ENCODE measurements around the gene DNAH1. TPM values are rescaled to one million over a fixed set of nuclear protein-coding genes. Genes with fewer than 3 reads are reported as not detected.

DNAH1 gene
- total and polyA plus RNA-seq, 2 of the 13 experiments (the other 11 are each of a cell fraction or from before 2014, with no cell fraction given) = 0.64 to 3.5 TPM

- TF ChIP-seq SOX13 (IDR thresholded peaks at IDR 0.05) (no peak), SOX13 (CRISPR knock-in tag; conservative IDR thresholded peaks at IDR 0.05 in 1 of 2, IDR thresholded peaks at IDR 0.05 in 1 of 2) (no peak; a peak in 1 of 4 replicates), ZNF607 (CRISPR knock-in tag; IDR thresholded peaks at IDR 0.05; ENCODE audit: borderline replicate concordance) (peak; percentile 82; the same call in 1 of the 2 replicates), ZSCAN30 (CRISPR knock-in tag; IDR thresholded peaks at IDR 0.05) (no peak), SRF (IDR thresholded peaks at IDR 0.05; ENCODE audit: low read depth, low read length) (no peak), ZNF235 (CRISPR knock-in tag; IDR thresholded peaks at IDR 0.05; ENCODE audit: borderline replicate concordance) (no peak), ZNF3 (CRISPR knock-in tag; IDR thresholded peaks at IDR 0.05) (no peak), MBNL3 (CRISPR knock-in tag; conservative IDR thresholded peaks at IDR 0.05) (no peak), RAD21 (CRISPR knock-in tag; IDR thresholded peaks at IDR 0.05) (peak; percentile 9; the same call in 1 of the 2 replicates), ZFYVE20 (CRISPR knock-in tag; IDR thresholded peaks at IDR 0.05; ENCODE audit: borderline replicate concordance, low read depth) (no peak), NR1H2 (CRISPR knock-in tag; IDR thresholded peaks at IDR 0.05; ENCODE audit: borderline replicate concordance, low read depth) (no peak), ASH2L (IDR thresholded peaks at IDR 0.05; ENCODE audit: insufficient read length, low read depth, low read length) (peak; percentile 45), ZNF143 (CRISPR knock-in tag; IDR thresholded peaks at IDR 0.05) (peak; percentile 88), TAF15 (IDR thresholded peaks at IDR 0.05; ENCODE audit: low read depth, low read length, poor library complexity, severe bottlenecking) (no peak), NR3C1 (CRISPR knock-in tag; IDR thresholded peaks at IDR 0.05) (no peak), DZIP1 (CRISPR knock-in tag; IDR thresholded peaks at IDR 0.05) (0 out of 2 replicates have a peak, but pooled peaks have one; percentile 65), RFXANK (CRISPR knock-in tag; IDR thresholded peaks at IDR 0.05) (0 out of 2 replicates have a peak, but pooled peaks have one; percentile 22), PAF1 (CRISPR knock-in tag; IDR thresholded peaks at IDR 0.05) (no peak), SIX1 (CRISPR knock-in tag; IDR thresholded peaks at IDR 0.05; ENCODE audit: borderline replicate concordance) (no peak), USF2 (IDR thresholded peaks at IDR 0.05; ENCODE audit: low read depth, low read length) (no peak), USF2 (CRISPR knock-in tag; IDR thresholded peaks at IDR 0.05; ENCODE audit: borderline replicate concordance) (no peak), MYPOP (CRISPR knock-in tag; IDR thresholded peaks at IDR 0.05) (peak; percentile 57; the same call in 1 of the 2 replicates), ZNF784 (CRISPR knock-in tag; IDR thresholded peaks at IDR 0.05; ENCODE audit: borderline replicate concordance) (no peak), ETV6 (CRISPR knock-in tag; conservative IDR thresholded peaks at IDR 0.05) (peak; percentile 81; the same call in 1 of the 2 replicates), ZNF296 (CRISPR knock-in tag; conservative IDR thresholded peaks at IDR 0.05) (0 out of 2 replicates have a peak, but pooled peaks have one; percentile 60)
Observed at GRCh38 chr3:52278510-52279069, 37.5 kb upstream of the DNAH1 start, which contains the start of gene WDR82 (continued).
